Muscle of back (tissue), 11 donors: ENCODE measurements around the gene NTHL1. TPM values are rescaled to one million over a fixed set of nuclear protein-coding genes. Genes with fewer than 3 reads are reported as not detected.
"Not testable (repeated sequence)": the region's sequence is repeated elsewhere in the genome, so short reads cannot be mapped to it uniquely, and the experiment has no call there.

Source experiments
- DNase-seq, 3 donors: peaks; one replicate each; pipeline versions ENCODE4 v3.0.0 to v3.0.0-alpha.2; 2013
- polyA plus RNA-seq, 10 donors: library from polyadenylated mRNA; unstranded; fragments of 120-200 nt; gene quantifications; one replicate each; pipeline ENCODE4 v1.2.1, GENCODE V29; 2013; ENCODE audit not compliant: insufficient read length in 10 of 10

The NTHL1 gene
- polyA plus RNA-seq, 10 donors, result 7.4 to 16.9 (median 10.3) TPM

GRCh38 chr16:2013527-2013926 lies 34.1 kb downstream of the NTHL1 start:
- no peak for DNase-seq

GRCh38 chr16:2011726-2012125 lies 35.9 kb downstream of the NTHL1 start:
- not testable (repeated sequence) for DNase-seq

- peak; percentile 87 to 94 (median 92) for DNase-seq
Observed at GRCh38 chr16:2009791-2010510, 37.7 kb downstream of the NTHL1 start, which contains the start of gene ZNF598. Gene ZNF598, minus strand, starts transcription at chr16:2009821.

GRCh38 chr16:2009164-2009711 lies 38.4 kb downstream of the NTHL1 start:
- no peak for DNase-seq

GRCh38 chr16:2008631-2009163 lies 38.9 kb downstream of the NTHL1 start:
- DNase-seq, result no peak

GRCh38 chr16:2008009-2008526 lies 39.6 kb downstream of the NTHL1 start:
- no peak for DNase-seq

- DNase-seq, result no peak
Observed at GRCh38 chr16:2007081-2007836, 40.4 kb downstream of the NTHL1 start.

- DNase-seq, result no peak
Observed at GRCh38 chr16:2006317-2006716, 41.3 kb downstream of the NTHL1 start.

- DNase-seq, result no peak
Observed at GRCh38 chr16:2005646-2006045, 42.0 kb downstream of the NTHL1 start.

GRCh38 chr16:2004795-2005517 lies 42.7 kb downstream of the NTHL1 start:
- no peak for DNase-seq

- DNase-seq, result peak; percentile 87 to 91 (median 90)
Observed at GRCh38 chr16:2003827-2004641, 43.6 kb downstream of the NTHL1 start.

GRCh38 chr16:2003231-2003826 lies 44.3 kb downstream of the NTHL1 start:
- no peak for DNase-seq

- no peak for DNase-seq
Observed at GRCh38 chr16:2002406-2003230, 45.0 kb downstream of the NTHL1 start.

GRCh38 chr16:2001456-2002355 lies 45.9 kb downstream of the NTHL1 start:
- no peak for DNase-seq

- no peak for DNase-seq
Observed at GRCh38 chr16:2001035-2001434, 46.6 kb downstream of the NTHL1 start.

GRCh38 chr16:1999866-2000514 lies 47.6 kb downstream of the NTHL1 start:
- DNase-seq, result no peak
